Prostate gland (tissue), 2 donors: ENCODE measurements around the gene PRAC1. TPM values are rescaled to one million over a fixed set of nuclear protein-coding genes. Genes with fewer than 3 reads are reported as not detected.

Experiments used
- DNase-seq: peaks from one replicate; pipeline ENCODE4 v3.0.0-alpha.2; 2019; ENCODE audit warnings: low spot score
- H3K27ac ChIP-seq, 2 donors: fragments of 200-600 bp; sonication (generic); 2 replicates each; pipeline ENCODE4 v1.5.1; 2017 to 2019
- H3K27me3 ChIP-seq: fragments of 200-600 bp; sonication (generic); replicated peaks from 2 replicates; pipeline ENCODE4 v1.5.1; 2019; ENCODE audit not compliant: insufficient read depth
- H3K36me3 ChIP-seq, 2 donors: fragments of 200-600 bp; sonication (generic); 1 replicate in 1 of 2; 2 replicates in 1 of 2; pipeline versions ENCODE4 v1.5.1 to v1.8.1; 2017 to 2019
- H3K4me1 ChIP-seq: fragments of 200-600 bp; sonication (generic); replicated peaks from 2 replicates; pipeline ENCODE4 v1.5.1; 2019
- H3K4me3 ChIP-seq, 2 donors: fragments of 200-600 bp; sonication (generic); 2 replicates each; pipeline ENCODE4 v1.5.1; 2017 to 2019
- H3K9me3 ChIP-seq: fragments of 200-600 bp; sonication (generic); 2 replicates; pipeline ENCODE4 v1.5.1; 2017
- POLR2A ChIP-seq: fragments of 450-650 bp; IDR thresholded peaks from one replicate; pipeline ENCODE4 v1.6.1; 2016; ENCODE audit warnings: antibody characterized with exemption, mild to moderate bottlenecking
- POLR2AphosphoS5 ChIP-seq: sonication (generic); formaldehyde crosslinking; IDR thresholded peaks from one replicate; pipeline ENCODE4 v1.6.1; 2017; ENCODE audit warnings: antibody characterized with exemption
- WGBS: methylation state at CpG from one replicate; pipeline ENCODE4 v1.1.5; 2018; 5-methylcytosine and 5-hydroxymethylcytosine counted together
- intact Hi-C: fragments of 100-400 bp; cut with DNase I; formaldehyde crosslinking; loops from one replicate; pipeline ENCODE4 v1.14.2; 2022
- total RNA-seq, 2 donors: library from RNA; depleted of rRNA; stranded (reverse); fragments of >200 nt; gene quantifications; one replicate each; pipeline ENCODE4 v1.1.0, GENCODE V29; 2016
- TF ChIP-seq, protein P1 (sequence below), 4 experiments: fragments of 200-600 bp in 2 of 4; fragments of 450-650 bp in 2 of 4; sonication (generic) in 2 of 4; IDR thresholded peaks; 1 replicate in 3 of 4; 2 replicates in 1 of 4; pipeline ENCODE4 v1.5.1; 2016 to 2019; ENCODE audit warnings: antibody characterized with exemption in 4 of 4, mild to moderate bottlenecking in 2 of 4, moderate library complexity in 2 of 4

Gene PRAC1
- total RNA-seq, 2 donors from 2014 or later: 56.7 to 243 TPM

DNA sequence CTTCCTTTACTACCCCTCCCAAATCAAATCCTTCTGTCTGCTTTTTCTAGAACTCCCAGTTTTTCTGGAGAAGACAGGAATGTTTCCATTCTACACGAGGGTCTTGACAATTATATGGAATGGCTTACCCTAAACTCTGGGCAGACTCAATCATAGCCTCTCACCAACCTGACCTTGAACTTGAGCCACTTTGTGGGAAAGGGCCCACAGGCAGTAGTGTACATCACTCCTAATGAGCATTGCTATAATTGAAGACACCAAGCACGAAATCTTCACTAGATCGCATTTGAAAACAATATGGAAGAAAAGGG is 7.9 kb upstream of the PRAC1 start:
- DNase-seq: no peak
- Histone ChIP-seq H3K4me3 (no peak overlapping the region), H3K4me1 (peaks cover 17% of the 10 kb centered on the region), H3K27ac (peak overlapping the region; percentile 97 to 98), H3K9me3 (no peaks in the 10 kb centered on the region), H3K27me3 (no peaks in the 10 kb centered on the region), H3K36me3 (no peaks in the 10 kb centered on the region)
- 50% methylated on average over 3 of the region's 3 CpGs for WGBS
- TF ChIP-seq POLR2A: no peak
- no peak for TF ChIP-seq POLR2AphosphoS5
- TF ChIP-seq, protein P1, sequence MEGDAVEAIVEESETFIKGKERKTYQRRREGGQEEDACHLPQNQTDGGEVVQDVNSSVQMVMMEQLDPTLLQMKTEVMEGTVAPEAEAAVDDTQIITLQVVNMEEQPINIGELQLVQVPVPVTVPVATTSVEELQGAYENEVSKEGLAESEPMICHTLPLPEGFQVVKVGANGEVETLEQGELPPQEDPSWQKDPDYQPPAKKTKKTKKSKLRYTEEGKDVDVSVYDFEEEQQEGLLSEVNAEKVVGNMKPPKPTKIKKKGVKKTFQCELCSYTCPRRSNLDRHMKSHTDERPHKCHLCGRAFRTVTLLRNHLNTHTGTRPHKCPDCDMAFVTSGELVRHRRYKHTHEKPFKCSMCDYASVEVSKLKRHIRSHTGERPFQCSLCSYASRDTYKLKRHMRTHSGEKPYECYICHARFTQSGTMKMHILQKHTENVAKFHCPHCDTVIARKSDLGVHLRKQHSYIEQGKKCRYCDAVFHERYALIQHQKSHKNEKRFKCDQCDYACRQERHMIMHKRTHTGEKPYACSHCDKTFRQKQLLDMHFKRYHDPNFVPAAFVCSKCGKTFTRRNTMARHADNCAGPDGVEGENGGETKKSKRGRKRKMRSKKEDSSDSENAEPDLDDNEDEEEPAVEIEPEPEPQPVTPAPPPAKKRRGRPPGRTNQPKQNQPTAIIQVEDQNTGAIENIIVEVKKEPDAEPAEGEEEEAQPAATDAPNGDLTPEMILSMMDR (IDR thresholded peaks at IDR 0.05): no peak
- intact Hi-C loops: no loop called here

DNA sequence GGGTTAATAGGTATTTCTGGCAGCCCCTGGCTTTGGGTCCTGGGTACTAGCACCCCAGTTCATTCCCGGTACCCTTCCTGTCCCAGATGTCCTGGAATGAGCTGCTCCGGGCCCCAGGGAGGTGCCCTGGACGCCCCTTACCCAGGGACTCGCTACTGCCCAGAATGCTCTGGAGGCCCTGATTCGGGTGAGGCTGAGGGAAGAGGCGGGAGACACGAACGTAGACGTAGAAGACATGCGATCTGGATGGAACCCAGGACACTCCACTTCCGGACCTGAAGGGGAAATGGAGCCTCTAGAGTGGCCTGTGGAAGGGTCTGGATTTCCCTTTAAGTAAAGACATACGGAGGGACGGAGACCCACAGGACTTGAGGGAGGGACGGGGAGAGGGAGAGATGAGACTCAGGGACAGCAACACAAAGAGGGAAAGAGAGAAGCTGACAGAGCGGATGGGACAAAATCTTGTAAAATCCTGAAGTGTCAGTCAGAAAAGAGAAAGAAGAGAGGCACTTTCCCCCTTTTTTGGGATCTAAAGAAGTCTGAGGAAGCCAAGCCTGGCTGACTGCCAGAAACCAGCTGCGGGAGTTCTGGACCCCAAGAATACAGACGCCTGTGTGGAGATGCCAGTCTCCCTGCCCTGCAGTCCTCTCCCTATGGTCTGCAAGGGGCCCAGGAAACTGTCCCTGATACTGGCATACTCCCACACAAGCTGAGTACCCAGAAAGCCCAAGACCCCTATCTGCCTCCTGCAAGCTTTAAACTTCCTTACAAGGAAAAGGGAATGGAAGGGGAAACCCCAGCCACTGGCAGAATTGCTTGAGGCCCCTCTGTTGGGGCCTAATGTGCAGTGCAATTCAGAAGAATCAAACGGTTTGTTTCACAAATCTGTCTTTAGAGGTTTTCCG is 7.3 kb upstream of the PRAC1 start:
- peak; percentile 68 for DNase-seq
- H3K4me3 ChIP-seq: peak overlapping the region; percentile 55 to 63
- intact Hi-C loops: loop anchor here (5.0 to 10.0 kb wide), 2 partner anchors 63 to 155 kb away; no protein-coding TSS in a partner anchor
- 5% methylated on average over 19 of the region's 19 CpGs for WGBS
- H3K9me3 ChIP-seq: no peaks in the 10 kb centered on the region
- H3K27me3 ChIP-seq: no peaks in the 10 kb centered on the region
- H3K27ac ChIP-seq: peak overlapping the region; percentile 97 to 98
- TF ChIP-seq POLR2A: peak; percentile 12
- TF ChIP-seq POLR2AphosphoS5: no peak
- no peaks in the 10 kb centered on the region for H3K36me3 ChIP-seq
- peaks cover 17% of the 10 kb centered on the region for H3K4me1 ChIP-seq

DNA sequence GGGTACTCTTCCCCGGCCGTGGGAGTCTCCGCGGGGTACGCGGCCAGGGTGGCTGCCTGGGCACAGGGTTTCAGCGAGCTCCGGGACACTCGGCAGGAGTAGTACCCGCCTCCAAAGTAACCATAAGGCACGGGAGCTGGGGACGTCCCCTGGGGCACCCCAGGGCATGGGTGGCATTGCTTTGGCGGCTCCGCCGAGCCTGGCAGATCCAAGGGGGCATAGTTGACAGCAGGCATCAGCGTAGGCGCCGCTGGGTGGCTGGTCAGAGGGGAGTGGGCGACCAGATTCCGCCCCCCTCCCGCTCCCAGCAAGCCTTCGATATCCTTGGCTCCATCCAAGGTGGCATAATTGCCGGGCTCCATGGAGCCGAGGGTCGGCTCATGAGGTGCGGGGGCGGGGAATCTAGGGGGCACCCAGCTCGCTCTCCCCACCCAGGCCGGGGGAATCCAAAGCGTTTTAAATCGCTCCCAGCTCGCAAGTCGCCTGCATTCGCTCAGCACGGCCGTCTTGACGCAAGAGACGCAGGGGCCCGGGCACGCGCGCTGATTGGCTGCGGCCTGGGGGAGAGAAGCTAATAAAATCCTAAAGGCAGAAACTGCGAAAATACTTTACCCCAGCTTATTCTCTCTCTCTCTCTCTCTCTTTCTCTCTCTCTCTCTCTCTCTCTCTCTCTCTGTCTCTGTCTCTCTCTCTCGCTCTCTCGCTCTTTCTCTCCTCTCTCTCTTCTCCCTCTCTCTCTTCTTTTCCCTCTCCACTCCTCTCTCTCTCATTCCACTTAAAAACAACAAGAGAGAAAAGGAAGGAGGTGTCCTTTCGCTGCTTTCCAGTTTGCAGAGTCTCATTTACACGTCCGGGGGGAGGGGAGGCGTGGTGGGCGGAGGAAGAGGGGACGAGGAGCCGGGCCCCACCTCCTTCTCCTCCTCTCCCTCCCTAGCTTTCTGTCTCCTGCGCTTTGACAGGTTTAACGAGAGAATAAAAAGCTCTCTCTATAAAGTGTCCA is 6.2 kb upstream of the PRAC1 start, which contains the start of gene HOXB13:
HOXB13 (minus strand) TSS at position 519 of the 1,000 bp plus-strand sequence; CDS start at position 362, 157 bp downstream.
- intact Hi-C loops: loop anchor here (5.0 to 10.0 kb wide), 2 partner anchors 64 to 156 kb away; no protein-coding TSS in a partner anchor
- Histone ChIP-seq H3K4me3 (peak within 1 kb of the TSS; percentile 55 to 63), H3K9me3 (no peaks in the 10 kb centered on the region), H3K4me1 (peaks cover 17% of the 10 kb centered on the region), H3K27me3 (no peaks in the 10 kb centered on the region), H3K36me3 (no peaks in the 10 kb centered on the region), H3K27ac (peak within 1 kb of the TSS; percentile 97 to 98)
- DNase-seq: peak; percentile 95
- TF ChIP-seq POLR2AphosphoS5: peak; percentile 78
- TF ChIP-seq, protein P1 (IDR thresholded peaks at IDR 0.05): peak in 3 of 4 experiments; percentile 52 to 93 (median 74)
- peak; percentile 89 for TF ChIP-seq POLR2A
- WGBS: 1% methylated on average over 40 of the region's 55 CpGs

DNA sequence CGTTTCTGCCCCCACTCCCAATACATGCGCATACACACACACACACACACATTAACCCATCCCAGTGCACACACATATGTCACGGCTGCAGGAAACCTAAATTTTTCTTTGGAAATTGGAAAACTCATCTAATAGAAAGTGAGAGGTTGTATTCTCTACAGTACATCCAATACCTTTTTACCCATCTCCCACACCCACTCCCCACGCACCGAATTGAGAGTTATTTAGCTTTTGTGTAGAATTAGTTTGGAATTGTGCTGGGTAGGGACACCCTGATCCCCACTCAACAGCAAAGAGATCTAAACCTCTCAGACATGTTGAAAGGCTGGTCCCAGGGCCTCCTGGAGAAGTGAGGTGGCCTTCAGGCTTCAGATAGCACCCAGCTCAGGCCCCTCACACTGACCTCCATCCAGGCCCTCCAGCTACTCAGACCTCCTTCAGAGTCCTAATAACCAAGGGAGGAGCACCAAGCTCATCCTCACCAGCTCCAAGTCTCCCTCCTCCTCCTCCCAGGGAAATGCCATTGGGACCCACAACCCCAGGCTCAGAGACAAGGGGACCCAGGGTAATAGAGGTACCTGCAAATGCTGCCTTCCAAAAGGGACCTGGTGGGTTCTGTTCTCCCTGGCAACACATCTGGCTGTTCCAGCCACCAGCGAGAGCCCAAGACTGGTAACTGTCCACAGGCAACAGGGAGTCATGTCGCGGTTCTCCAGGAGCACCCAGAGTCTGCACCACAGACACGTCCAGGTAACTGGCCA is 5.3 kb upstream of the PRAC1 start:
- no peak for DNase-seq
- peak overlapping the region; percentile 97 to 98 for H3K27ac ChIP-seq
- peaks cover 17% of the 10 kb centered on the region for H3K4me1 ChIP-seq
- no peaks in the 10 kb centered on the region for H3K9me3 ChIP-seq
- intact Hi-C loops: loop anchor here (5.0 to 10.0 kb wide), 2 partner anchors 65 to 157 kb away; no protein-coding TSS in a partner anchor
- H3K36me3 ChIP-seq: no peaks in the 10 kb centered on the region
- WGBS: 13% methylated on average over 9 of the region's 9 CpGs
- H3K4me3 ChIP-seq: peak overlapping the region; percentile 55 to 63
- H3K27me3 ChIP-seq: no peaks in the 10 kb centered on the region
- no peak for TF ChIP-seq POLR2A
- TF ChIP-seq, protein P1 (IDR thresholded peaks at IDR 0.05): no peak
- TF ChIP-seq POLR2AphosphoS5: no peak
